GM12875 (cell line): ENCODE results near the gene CCDC197.
A peak's percentile ranks its signal among the peaks of the same experiment; 100 is the strongest.

ENCODE experiments used
- H3K4me3 ChIP-seq: one replicate; pipeline ENCODE4 v1.5.1; 2011; ENCODE audit warnings: low read depth, low read length, control low read depth
- TF ChIP-seq, protein P1 (sequence below): IDR thresholded peaks from 2 replicates; pipeline ENCODE4 v1.5.1; 2011; ENCODE audit warnings: low read depth, mild to moderate bottlenecking, control low read depth, inconsistent platforms, low read length, moderate library complexity, borderline replicate concordance; ENCODE audit not compliant: insufficient read depth

The CCDC197 gene

DNA sequence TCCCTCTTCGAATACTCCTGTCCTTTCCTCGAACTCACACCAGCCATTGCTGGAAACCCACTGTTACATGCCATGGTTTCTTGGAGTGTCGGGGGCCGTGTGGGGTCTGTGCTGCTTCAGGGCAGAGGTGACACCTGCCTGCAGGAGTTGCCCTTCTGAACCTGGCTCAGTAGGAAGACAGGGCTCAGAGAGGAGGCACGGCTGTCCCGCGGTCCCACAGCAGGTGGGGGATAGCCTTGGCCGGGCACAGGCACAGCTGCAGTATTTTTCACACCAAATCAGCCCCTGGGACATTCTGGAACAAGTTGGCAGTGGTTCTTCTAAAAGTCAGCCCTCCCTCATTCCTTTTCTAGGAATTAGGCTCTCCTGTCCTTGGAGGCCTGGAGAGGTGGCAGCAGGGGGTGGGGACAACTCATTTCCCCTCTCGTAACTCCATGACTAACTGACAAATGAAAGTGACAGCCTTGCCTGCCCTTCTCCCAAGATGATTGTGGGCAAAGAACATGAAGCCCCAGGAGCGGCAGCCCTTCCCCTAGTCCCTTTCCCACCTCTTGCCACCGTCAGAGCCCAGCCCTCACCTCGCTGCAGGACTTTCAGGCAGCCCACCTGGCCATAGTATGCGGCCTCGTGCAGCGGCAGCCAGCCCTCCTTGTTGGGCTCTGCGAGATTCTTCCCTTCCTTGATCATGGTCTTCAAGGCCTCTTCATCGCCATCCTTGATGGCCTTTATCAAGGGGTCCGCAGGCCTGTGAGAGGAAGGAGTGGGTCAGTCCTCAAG lies 43.2 kb upstream of the CCDC197 start:
- H3K4me3 ChIP-seq: peak overlapping the region; percentile 60
- TF ChIP-seq, protein P1, sequence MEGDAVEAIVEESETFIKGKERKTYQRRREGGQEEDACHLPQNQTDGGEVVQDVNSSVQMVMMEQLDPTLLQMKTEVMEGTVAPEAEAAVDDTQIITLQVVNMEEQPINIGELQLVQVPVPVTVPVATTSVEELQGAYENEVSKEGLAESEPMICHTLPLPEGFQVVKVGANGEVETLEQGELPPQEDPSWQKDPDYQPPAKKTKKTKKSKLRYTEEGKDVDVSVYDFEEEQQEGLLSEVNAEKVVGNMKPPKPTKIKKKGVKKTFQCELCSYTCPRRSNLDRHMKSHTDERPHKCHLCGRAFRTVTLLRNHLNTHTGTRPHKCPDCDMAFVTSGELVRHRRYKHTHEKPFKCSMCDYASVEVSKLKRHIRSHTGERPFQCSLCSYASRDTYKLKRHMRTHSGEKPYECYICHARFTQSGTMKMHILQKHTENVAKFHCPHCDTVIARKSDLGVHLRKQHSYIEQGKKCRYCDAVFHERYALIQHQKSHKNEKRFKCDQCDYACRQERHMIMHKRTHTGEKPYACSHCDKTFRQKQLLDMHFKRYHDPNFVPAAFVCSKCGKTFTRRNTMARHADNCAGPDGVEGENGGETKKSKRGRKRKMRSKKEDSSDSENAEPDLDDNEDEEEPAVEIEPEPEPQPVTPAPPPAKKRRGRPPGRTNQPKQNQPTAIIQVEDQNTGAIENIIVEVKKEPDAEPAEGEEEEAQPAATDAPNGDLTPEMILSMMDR: no peak

DNA sequence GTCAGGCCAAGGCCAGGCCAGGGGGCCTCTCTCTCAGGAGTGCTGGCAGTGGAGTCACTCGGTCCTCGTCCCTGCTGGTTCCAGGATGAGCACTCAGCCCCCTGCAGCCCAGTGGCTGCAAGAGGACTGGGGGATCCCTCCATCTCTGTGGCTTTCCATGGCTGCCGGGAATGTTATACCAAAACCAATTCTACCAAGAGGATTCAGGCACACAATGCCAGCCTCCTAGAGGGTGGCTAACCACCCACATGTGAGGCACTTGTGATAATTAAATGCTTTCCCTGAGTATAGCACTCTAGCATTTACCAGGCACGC lies 42.6 kb upstream of the CCDC197 start:
- peak overlapping the region; percentile 60 for H3K4me3 ChIP-seq
- TF ChIP-seq, protein P1: no peak

DNA sequence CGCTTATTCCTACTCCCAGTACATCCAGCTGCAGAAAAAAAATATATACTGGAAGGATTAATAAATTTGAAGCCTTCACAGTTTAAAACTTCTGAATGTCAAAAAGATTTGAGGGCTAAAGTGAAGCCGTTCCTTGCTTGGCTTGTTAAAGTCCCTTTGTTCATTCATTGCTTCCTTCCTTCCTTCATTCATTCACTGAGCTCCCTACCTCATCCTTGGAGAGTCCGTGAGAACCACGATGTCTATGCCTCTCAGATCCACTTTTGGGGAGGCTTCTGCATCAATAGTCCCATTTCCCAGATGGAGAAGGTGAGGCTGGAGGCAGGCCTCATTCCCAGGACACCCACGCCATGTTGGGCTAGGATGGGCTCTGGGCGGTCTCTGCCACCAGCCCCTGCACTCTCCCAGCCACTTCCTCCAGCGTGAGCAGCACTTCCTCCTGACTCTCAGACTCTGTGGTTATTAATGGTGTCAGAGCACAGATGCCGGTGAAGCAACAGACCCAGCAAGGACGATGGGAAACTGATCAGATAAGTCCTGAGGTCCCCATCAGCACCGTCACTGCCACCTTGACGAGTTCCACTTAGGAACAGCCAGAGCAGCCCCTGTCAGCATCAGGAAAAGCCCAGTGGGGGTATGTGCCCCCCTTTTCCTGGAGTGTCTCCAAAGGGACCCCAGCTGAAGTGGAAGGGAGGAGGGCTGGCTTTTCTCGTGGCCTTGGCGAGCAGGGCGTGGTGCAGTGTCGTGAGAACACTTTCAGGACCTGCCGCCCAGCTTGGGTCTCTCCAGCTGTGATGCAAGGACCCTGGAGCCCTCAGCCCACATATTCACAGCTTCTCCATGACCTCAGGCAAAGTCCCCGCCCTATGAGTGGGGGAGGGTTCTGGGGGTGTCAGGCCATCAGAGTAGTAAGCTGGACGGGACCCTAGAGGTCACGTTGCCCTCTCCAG lies 41.9 kb upstream of the CCDC197 start:
- TF ChIP-seq, protein P1: no peak

DNA sequence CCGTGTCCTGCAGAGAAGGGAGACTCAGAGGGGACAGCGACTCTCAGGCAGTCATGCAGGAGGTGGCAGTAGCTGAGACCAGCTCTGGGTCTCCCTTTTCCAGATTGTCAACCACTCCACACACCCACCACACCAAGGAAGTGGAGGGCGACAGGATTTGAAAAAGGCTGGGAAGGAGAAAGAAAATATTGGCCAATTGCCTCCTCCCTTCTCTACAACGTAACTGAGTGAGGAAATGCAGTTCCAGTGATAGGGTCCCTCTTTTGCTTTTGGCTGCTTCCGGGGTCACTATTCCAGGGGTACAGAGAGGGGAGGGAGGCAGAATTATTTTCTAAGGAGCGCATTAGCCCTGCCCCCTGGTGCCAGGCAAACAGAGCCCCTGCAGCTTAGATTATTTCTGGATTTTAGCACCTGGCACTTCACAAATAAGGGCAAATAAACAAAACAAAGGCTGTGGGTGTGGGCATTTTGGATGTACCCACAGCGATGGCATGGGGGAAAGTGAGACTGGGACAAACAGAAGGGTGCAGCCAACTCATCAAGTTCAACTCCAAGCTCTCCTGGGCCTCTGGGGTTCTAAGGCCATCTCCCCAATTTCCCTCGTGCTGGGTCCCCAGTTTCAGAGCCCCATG lies 41.1 kb upstream of the CCDC197 start:
- TF ChIP-seq, protein P1: no peak

More for the DNA sequence above, 41.9 kb upstream of the CCDC197 start:
- peak overlapping the region; percentile 60 for H3K4me3 ChIP-seq

DNA sequence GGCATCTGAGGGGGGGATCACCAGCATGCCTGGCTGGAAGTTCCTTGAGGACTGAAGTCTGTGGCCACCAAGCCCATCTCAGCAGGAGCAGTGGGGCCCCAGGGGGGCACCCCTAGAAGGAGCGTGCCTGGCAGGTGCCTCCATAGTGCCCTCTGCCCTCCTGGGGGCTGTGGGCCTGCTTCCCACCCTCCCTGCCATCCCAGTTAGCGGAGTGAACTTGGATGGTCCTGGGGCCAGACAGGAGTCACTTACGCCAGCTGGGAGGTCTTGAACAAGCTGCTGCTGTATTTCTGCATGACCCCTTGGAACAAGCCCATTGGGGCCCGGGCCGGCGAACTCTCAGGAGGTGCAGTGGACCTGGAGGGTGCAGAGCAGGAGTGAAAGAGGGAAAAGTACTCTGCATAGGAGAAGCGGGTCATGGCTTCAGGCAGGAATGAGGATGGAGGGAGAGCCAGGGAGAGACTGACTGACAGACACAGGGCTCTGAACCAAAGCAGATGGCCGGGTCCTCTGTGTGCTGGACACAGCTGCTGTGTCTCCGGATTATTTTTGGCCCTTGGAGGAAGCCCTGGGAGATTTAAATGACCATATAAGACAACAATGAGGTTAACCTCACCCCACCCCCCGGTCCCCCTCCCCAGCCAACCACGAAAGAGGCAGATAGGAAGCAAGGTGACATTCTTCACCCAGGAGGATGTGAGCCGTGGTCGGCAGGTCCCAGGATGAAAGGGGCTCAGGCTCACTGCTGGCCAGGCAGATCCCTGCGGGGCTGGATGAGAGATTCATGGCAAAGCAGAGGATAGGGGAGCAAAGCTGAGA lies 40.4 kb upstream of the CCDC197 start:
- peak overlapping the region; percentile 60 for H3K4me3 ChIP-seq

More for the DNA sequence above, 41.1 kb upstream of the CCDC197 start:
- H3K4me3 ChIP-seq: peak overlapping the region; percentile 60

DNA sequence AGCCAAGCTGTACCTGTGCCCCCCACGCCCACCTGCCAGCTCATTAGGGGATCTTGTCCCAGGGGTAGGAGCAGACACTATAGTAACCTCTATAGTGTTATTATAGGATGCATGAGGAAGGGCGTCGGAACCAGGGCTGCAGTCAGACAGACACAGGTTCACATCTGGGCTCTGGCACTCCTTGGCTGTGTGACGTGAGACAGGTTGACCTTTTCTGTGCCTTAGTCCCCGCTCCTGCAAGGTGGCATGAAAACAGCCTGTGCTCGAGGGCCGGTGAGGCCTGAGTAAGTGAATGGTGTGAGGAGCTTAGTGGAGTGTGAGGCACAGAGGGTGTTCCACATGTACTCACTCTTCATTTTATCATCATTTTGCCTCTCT lies 39.8 kb upstream of the CCDC197 start:
- H3K4me3 ChIP-seq: peak overlapping the region; percentile 3
- TF ChIP-seq, protein P1: no peak

More for the DNA sequence above, 40.4 kb upstream of the CCDC197 start:
- TF ChIP-seq, protein P1: no peak
